Liver (tissue), 3 donors: Measurements from ENCODE around the gene GPR87.

Experiments
- CTCF ChIP-seq: fragments of 150-350 bp; IDR thresholded peaks from 2 replicates; pipeline ENCODE4 v1.5.1; 2017; ENCODE audit warnings: improper control_type of control experiment, low read depth, low read length; ENCODE audit not compliant: missing input control
- EGR1 ChIP-seq, 2 donors: IDR thresholded peaks; 2 replicates each; pipeline ENCODE4 v1.6.1; 2016 to 2018; ENCODE audit warnings: antibody characterized with exemption in 2 of 2, low read depth in 2 of 2
- GABPA ChIP-seq, 2 donors: IDR thresholded peaks in 1 of 2; conservative IDR thresholded peaks in 1 of 2; 2 replicates each; pipeline ENCODE4 v1.6.1; 2016; ENCODE audit warnings: antibody characterized with exemption in 2 of 2, mild to moderate bottlenecking in 1 of 2, moderate library complexity in 1 of 2
- HNF4A ChIP-seq, 2 donors: conservative IDR thresholded peaks; 2 replicates each; pipeline ENCODE4 v1.6.1; 2016; ENCODE audit warnings: antibody characterized with exemption in 2 of 2, mild to moderate bottlenecking in 2 of 2
- HNF4G ChIP-seq: IDR thresholded peaks from 2 replicates; pipeline ENCODE4 v1.6.1; 2016; ENCODE audit warnings: antibody characterized with exemption
- JUND ChIP-seq, 2 donors: IDR thresholded peaks; 2 replicates each; pipeline ENCODE4 v1.6.1; 2016; ENCODE audit warnings: antibody characterized with exemption in 2 of 2
- MAX ChIP-seq: IDR thresholded peaks from 2 replicates; pipeline ENCODE4 v1.6.1; 2016; ENCODE audit warnings: antibody characterized with exemption
- NR2F2 ChIP-seq: IDR thresholded peaks from 2 replicates; pipeline ENCODE4 v1.6.1; 2016; ENCODE audit warnings: antibody characterized with exemption
- RAD21 ChIP-seq, 2 donors: IDR thresholded peaks; 2 replicates each; pipeline ENCODE4 v1.6.1; 2016; ENCODE audit warnings: antibody characterized with exemption in 2 of 2, mild to moderate bottlenecking in 2 of 2
- REST ChIP-seq: IDR thresholded peaks from 2 replicates; pipeline ENCODE4 v1.6.1; 2016; ENCODE audit warnings: antibody characterized with exemption, mild to moderate bottlenecking
- RXRA ChIP-seq, 2 donors: IDR thresholded peaks; 2 replicates each; pipeline ENCODE4 v1.6.1; 2017 to 2018; ENCODE audit warnings: antibody characterized with exemption in 2 of 2, mild to moderate bottlenecking in 1 of 2
- SP1 ChIP-seq: IDR thresholded peaks from 2 replicates; pipeline ENCODE4 v1.6.1; 2018; ENCODE audit warnings: antibody characterized with exemption, mild to moderate bottlenecking
- TAF1 ChIP-seq: conservative IDR thresholded peaks from 2 replicates; pipeline ENCODE4 v1.6.1; 2016; ENCODE audit warnings: antibody characterized with exemption, mild to moderate bottlenecking
- YY1 ChIP-seq: IDR thresholded peaks from 2 replicates; pipeline ENCODE4 v1.6.1; 2016; ENCODE audit warnings: antibody characterized with exemption, mild to moderate bottlenecking
- donor health status: healthy.
- donor health status: healthy.

DNA sequence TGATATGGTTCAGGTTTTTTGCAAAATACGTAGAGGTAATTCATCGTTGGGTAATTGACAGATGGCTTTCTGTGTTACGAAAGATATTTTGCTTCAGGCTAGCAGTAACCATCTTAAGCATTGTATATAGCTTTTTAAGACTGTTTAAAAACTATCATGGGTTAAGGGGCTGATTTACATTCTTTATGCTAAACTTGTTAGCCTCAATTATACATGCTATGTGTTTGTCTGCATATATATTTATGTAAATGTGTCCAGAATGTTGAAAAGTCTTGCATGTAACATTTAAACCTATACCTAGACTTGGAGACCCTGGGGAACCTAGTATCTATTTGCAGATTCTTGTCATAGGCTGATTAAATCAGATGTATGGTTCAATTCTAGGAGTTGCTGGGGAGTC, 27.2 kb downstream of the GPR87 start:
- TF ChIP-seq HNF4G (no peak), CTCF (no peak), SP1 (no peak), HNF4A (conservative IDR thresholded peaks at IDR 0.05) (no peak), REST (no peak), RAD21 (IDR thresholded peaks at IDR 0.05) (no peak), TAF1 (no peak), MAX (no peak), YY1 (no peak), JUND (IDR thresholded peaks at IDR 0.05) (no peak), EGR1 (IDR thresholded peaks at IDR 0.05; ENCODE audit: low read depth in 2 of 2) (no peak), GABPA (IDR thresholded peaks at IDR 0.05 in 1 of 2, conservative IDR thresholded peaks at IDR 0.05 in 1 of 2) (no peak), RXRA (IDR thresholded peaks at IDR 0.05) (no peak), NR2F2 (no peak)
